NT2/D1 (cell line): Measurements from ENCODE around the gene BMPR1A.

ENCODE experiments used
- YY1 ChIP-seq: IDR thresholded peaks from 2 replicates; pipeline ENCODE4 v1.6.1; 2011; ENCODE audit not compliant: insufficient read length, insufficient read depth
- ZNF274 ChIP-seq: IDR thresholded peaks from 2 replicates; pipeline ENCODE4 v1.6.1; 2011; ENCODE audit warnings: mild to moderate bottlenecking, low read depth, low read length

DNA sequence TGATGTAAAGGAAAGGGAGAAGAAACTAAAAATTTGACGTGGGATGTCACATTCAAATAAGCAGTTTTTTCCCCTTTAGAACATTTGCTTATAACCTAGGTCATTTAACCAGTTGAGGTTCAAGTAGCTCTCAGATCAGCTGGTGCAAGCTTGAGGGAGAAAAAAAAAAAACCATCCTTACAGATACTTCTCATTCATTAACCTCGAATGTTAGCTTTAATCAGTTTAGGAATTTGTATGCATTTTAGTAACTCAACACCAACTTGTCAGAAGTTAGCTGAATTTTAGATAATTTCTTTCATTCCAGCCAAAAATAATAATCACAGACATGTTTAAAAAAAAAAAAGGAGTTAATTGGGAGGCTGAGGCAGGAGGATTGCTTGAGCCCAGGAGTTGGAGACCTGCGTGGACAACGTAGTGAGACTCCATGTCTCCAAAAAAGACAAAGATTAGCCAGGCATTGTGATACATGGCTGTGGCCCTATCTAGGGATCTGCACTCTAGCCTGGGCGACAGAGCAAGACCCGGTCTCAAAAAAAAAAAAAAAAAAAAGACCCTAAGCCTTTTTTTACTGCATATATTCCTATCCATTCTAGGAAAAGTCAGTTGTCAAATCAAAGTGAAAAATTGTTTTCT is 46.2 kb downstream of the BMPR1A start:
- TF ChIP-seq YY1 (no peak), ZNF274 (no peak)
